ENCODE measurements around the gene TTC28. TPM values are rescaled to one million over a fixed set of nuclear protein-coding genes. Genes with fewer than 3 reads are reported as not detected.

The TTC28 gene
- total RNA-seq, 1 experiment from 2014 or later = 0.12 TPM

- Histone ChIP-seq H3K4me1 (ENCODE audit: control insufficient read depth in 1 of 2, insufficient read depth in 2 of 2, low read length in 2 of 2) (no peaks in the 10 kb centered on the region), H3K27me3 (ENCODE audit: insufficient read depth, low read length) (peaks cover 30% of the 10 kb centered on the region), H2AFZ (ENCODE audit: low read depth, low read length, poor library complexity, severe bottlenecking) (no peak overlapping the region), H3K9me3 (ENCODE audit: control insufficient read depth in 1 of 2, insufficient read depth in 1 of 2, low read depth in 1 of 2, low read length in 2 of 2) (no peaks in the 10 kb centered on the region), H3K9ac (ENCODE audit: low read length) (no peak overlapping the region), H3K79me2 (ENCODE audit: insufficient read depth, low read length) (no peaks in the 10 kb centered on the region), H3K27ac (ENCODE audit: low read depth, low read length) (no peak overlapping the region), H3K4me2 (ENCODE audit: low read length) (no peak overlapping the region), H3K36me3 (ENCODE audit: control insufficient read depth in 1 of 2, insufficient read depth in 2 of 2, low read length in 2 of 2) (no peaks in the 10 kb centered on the region), H3K9me2 (ENCODE audit: insufficient read depth) (no peaks in the 10 kb centered on the region), H4K20me1 (ENCODE audit: insufficient read depth) (no peaks in the 10 kb centered on the region), H3K4me3 (replicated peaks in 1 of 2; ENCODE audit: low read depth in 1 of 2, low read length in 2 of 2) (no peak overlapping the region)
- no peak for DNase-seq (ENCODE audit: low read depth, low spot score)
- TF ChIP-seq SP1 (IDR thresholded peaks at IDR 0.05; ENCODE audit: low read depth) (no peak), POLR2AphosphoS5 (IDR thresholded peaks at IDR 0.05; ENCODE audit: low read depth, low read length) (no peak), EZH2 (IDR thresholded peaks at IDR 0.05) (no peak), ZFX (IDR thresholded peaks at IDR 0.05) (no peak), SRF (IDR thresholded peaks at IDR 0.05; ENCODE audit: low read depth) (no peak), CEBPB (IDR thresholded peaks at IDR 0.05; ENCODE audit: low read depth) (no peak), ZBTB33 (IDR thresholded peaks at IDR 0.05; ENCODE audit: extremely low read depth, insufficient replicate concordance, low read length) (no peak), POLR2A (IDR thresholded peaks at IDR 0.05; ENCODE audit: borderline replicate concordance, extremely low read depth, insufficient read depth, insufficient read length) (no peak), ELF1 (IDR thresholded peaks at IDR 0.05; ENCODE audit: borderline replicate concordance, low read depth) (no peak), FOSL1 (IDR thresholded peaks at IDR 0.05; ENCODE audit: low read depth) (no peak), RAD21 (IDR thresholded peaks at IDR 0.05; ENCODE audit: low read depth) (no peak), EGR1 (IDR thresholded peaks at IDR 0.05; ENCODE audit: low read depth) (no peak), SIN3A (IDR thresholded peaks at IDR 0.05; ENCODE audit: low read depth) (no peak), ZNF274 (IDR thresholded peaks at IDR 0.05; ENCODE audit: low read depth, low read length) (no peak), YY1 (IDR thresholded peaks at IDR 0.05; ENCODE audit: extremely low read depth, insufficient replicate concordance, low read depth, low read length) (no peak)
- TF ChIP-seq, protein P1, sequence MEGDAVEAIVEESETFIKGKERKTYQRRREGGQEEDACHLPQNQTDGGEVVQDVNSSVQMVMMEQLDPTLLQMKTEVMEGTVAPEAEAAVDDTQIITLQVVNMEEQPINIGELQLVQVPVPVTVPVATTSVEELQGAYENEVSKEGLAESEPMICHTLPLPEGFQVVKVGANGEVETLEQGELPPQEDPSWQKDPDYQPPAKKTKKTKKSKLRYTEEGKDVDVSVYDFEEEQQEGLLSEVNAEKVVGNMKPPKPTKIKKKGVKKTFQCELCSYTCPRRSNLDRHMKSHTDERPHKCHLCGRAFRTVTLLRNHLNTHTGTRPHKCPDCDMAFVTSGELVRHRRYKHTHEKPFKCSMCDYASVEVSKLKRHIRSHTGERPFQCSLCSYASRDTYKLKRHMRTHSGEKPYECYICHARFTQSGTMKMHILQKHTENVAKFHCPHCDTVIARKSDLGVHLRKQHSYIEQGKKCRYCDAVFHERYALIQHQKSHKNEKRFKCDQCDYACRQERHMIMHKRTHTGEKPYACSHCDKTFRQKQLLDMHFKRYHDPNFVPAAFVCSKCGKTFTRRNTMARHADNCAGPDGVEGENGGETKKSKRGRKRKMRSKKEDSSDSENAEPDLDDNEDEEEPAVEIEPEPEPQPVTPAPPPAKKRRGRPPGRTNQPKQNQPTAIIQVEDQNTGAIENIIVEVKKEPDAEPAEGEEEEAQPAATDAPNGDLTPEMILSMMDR (IDR thresholded peaks at IDR 0.05 in 2 of 3, conservative IDR thresholded peaks at IDR 0.05 in 1 of 3; ENCODE audit: borderline replicate concordance in 1 of 3, insufficient read depth in 1 of 3, low read depth in 2 of 3, low read length in 2 of 3) = no peak
- TF ChIP-seq, protein P2, sequence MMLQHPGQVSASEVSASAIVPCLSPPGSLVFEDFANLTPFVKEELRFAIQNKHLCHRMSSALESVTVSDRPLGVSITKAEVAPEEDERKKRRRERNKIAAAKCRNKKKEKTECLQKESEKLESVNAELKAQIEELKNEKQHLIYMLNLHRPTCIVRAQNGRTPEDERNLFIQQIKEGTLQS (IDR thresholded peaks at IDR 0.05) = no peak
- TF ChIP-seq, protein P3, sequence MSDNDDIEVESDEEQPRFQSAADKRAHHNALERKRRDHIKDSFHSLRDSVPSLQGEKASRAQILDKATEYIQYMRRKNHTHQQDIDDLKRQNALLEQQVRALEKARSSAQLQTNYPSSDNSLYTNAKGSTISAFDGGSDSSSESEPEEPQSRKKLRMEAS (IDR thresholded peaks at IDR 0.05) = no peak
- POLR2A ChIA-PET = no interaction called here
- intact Hi-C loops (cut with micrococcal nuclease) = no loop called here
- no TSS peak for BruUV-seq (replicated peaks)
- RAD21 ChIA-PET (ENCODE audit: low non-redundant PET in 1 of 2, low total read pairs in 2 of 2, uncharacterized antibody in 2 of 2, unreplicated experiment in 2 of 2) = no interaction called here
- ATAC-seq = no peak
- CTCF ChIA-PET = interaction anchor here (0.8 to 1.5 kb wide), 7 partner anchors 8 to 348 kb away, joined by 3 to 9 read pairs (median 3); no protein-coding TSS in a partner anchor
Observed at GRCh38 chr22:28252539-28252938, 427.1 kb downstream of the TTC28 start.
